H1 (cell line): Measurements from ENCODE around the gene DGKD.

Experiments
- CTCF ChIP-seq, 3 experiments: IDR thresholded peaks; 1 replicate in 2 of 3; 2 replicates in 1 of 3; pipeline versions ENCODE4 v1.5.1 to v1.6.1; 2011; ENCODE audit warnings: low read length in 3 of 3, mild to moderate bottlenecking in 3 of 3, inconsistent platforms in 2 of 3, low read depth in 1 of 3, moderate library complexity in 1 of 3; ENCODE audit not compliant: insufficient read depth in 1 of 3; ENCODE audit errors: control extremely low read depth in 1 of 3
- EP300 ChIP-seq, 2 experiments: IDR thresholded peaks; 1 replicate in 1 of 2; 2 replicates in 1 of 2; pipeline ENCODE4 v1.6.1; 2011 to 2012; ENCODE audit warnings: low read depth in 2 of 2, low read length in 2 of 2, mild to moderate bottlenecking in 2 of 2, borderline replicate concordance in 1 of 2, inconsistent platforms in 1 of 2, moderate library complexity in 1 of 2
- HDAC2 ChIP-seq, 2 experiments: fragments of 300-600 bp in 1 of 2; sonication (generic) in 1 of 2; IDR thresholded peaks; 2 replicates each; pipeline ENCODE4 v1.6.1; 2011 to 2012; ENCODE audit warnings: low read depth in 2 of 2, low read length in 2 of 2, mild to moderate bottlenecking in 2 of 2, moderate library complexity in 2 of 2, borderline replicate concordance in 1 of 2, inconsistent platforms in 1 of 2
- MAFK ChIP-seq: IDR thresholded peaks from 2 replicates; pipeline ENCODE4 v1.6.1; 2012; ENCODE audit warnings: low read depth, mild to moderate bottlenecking, improper control_type of control experiment, low read length
- POLR2AphosphoS5 ChIP-seq: IDR thresholded peaks from 2 replicates; pipeline ENCODE4 v1.6.1; 2011; ENCODE audit warnings: low read depth, low read length
- TAF1 ChIP-seq: IDR thresholded peaks from 2 replicates; pipeline ENCODE4 v1.6.1; 2011; ENCODE audit warnings: mild to moderate bottlenecking, low read depth, low read length
- TEAD4 ChIP-seq: IDR thresholded peaks from 2 replicates; pipeline ENCODE4 v1.6.1; 2012; ENCODE audit warnings: low read depth, low read length, inconsistent platforms, mixed read lengths
- YY1 ChIP-seq: IDR thresholded peaks from 2 replicates; pipeline ENCODE4 v1.6.1; 2011; ENCODE audit warnings: low read depth, mild to moderate bottlenecking, low read length

- TF ChIP-seq CTCF (IDR thresholded peaks at IDR 0.05; ENCODE audit: control extremely low read depth in 1 of 3, insufficient read depth in 1 of 3, low read depth in 1 of 3, low read length in 3 of 3): no peak
- TF ChIP-seq EP300 (IDR thresholded peaks at IDR 0.05; ENCODE audit: borderline replicate concordance in 1 of 2, low read depth in 2 of 2, low read length in 2 of 2): no peak
- TF ChIP-seq HDAC2 (IDR thresholded peaks at IDR 0.05; ENCODE audit: borderline replicate concordance in 1 of 2, low read depth in 2 of 2, low read length in 2 of 2): no peak
- TF ChIP-seq POLR2AphosphoS5: no peak
- TF ChIP-seq TAF1: no peak
- TF ChIP-seq YY1: no peak
- no peak for TF ChIP-seq TEAD4
- no peak for TF ChIP-seq MAFK
These were observed 127.3 kb downstream of the DGKD start for GRCh38 chr2:233481368-233482142.
